Glutamatergic neuron (in vitro differentiated cells): ENCODE results near the gene LRP1B. TPM values are rescaled to one million over a fixed set of nuclear protein-coding genes. Genes with fewer than 3 reads are reported as not detected.

ENCODE experiments used
- DNase-seq: peaks from one replicate; pipeline ENCODE4 v3.0.0; 2022
- H3K27ac Mint-ChIP-seq: one replicate; pipeline ENCODE4 v1.8.0; 2020; ENCODE audit warnings: mild to moderate bottlenecking, mixed read lengths, inconsistent platforms; ENCODE audit not compliant: unreplicated experiment
- H3K27me3 Mint-ChIP-seq: one replicate; pipeline ENCODE4 v1.8.0; 2020; ENCODE audit warnings: mild to moderate bottlenecking, moderate library complexity, mixed read lengths, inconsistent platforms; ENCODE audit not compliant: unreplicated experiment
- H3K36me3 Mint-ChIP-seq: one replicate; pipeline ENCODE4 v1.8.0; 2020; ENCODE audit warnings: mild to moderate bottlenecking, mixed read lengths, inconsistent platforms; ENCODE audit not compliant: unreplicated experiment
- H3K4me1 Mint-ChIP-seq: one replicate; pipeline ENCODE4 v1.8.0; 2020; ENCODE audit warnings: mild to moderate bottlenecking, low read depth, mixed read lengths, inconsistent platforms; ENCODE audit not compliant: unreplicated experiment
- H3K4me3 Mint-ChIP-seq: one replicate; pipeline ENCODE4 v1.8.0; 2020; ENCODE audit warnings: mild to moderate bottlenecking, mixed read lengths, inconsistent platforms; ENCODE audit not compliant: unreplicated experiment
- H3K9me3 Mint-ChIP-seq: one replicate; pipeline ENCODE4 v1.8.0; 2020; ENCODE audit warnings: mild to moderate bottlenecking, moderate library complexity, mixed read lengths, inconsistent platforms; ENCODE audit not compliant: unreplicated experiment
- total RNA-seq: library from RNA; stranded (reverse); fragmentation: NEBNext Ultra II Directional; extraction: Animal tissue kit (Norgen Biotek cat#: 25700); gene quantifications from one replicate; pipeline ENCODE4 v1.2.1, GENCODE V29; 2021; ENCODE audit not compliant: unreplicated experiment
- TF ChIP-seq, protein P1 (sequence below): fragments of 200-600 bp; sonication (generic); IDR thresholded peaks from one replicate; pipeline ENCODE4 v1.5.0; 2021; ENCODE audit not compliant: partially characterized antibody, unreplicated experiment

The LRP1B gene
- total RNA-seq, 1 donor from 2014 or later: 28.7 TPM

DNA sequence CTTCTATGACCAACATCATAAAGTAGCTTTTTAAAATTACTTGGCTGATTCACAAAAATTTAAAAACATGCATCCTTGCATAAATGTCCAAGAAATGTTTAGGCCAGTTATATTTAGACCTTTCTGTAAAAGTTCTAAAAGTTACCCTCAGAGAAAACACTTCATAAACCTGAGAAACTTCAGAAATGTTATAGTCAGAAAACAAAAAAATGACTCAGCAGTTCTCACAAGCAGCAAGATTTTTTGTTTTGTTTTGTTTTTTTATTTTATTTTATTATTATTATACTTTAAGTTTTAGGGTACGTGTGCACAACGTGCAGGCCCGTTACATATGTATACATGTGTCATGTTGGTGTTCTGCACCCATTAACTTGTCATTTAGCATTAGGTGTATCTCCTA lies 648.1 kb downstream of the LRP1B start:
- TF ChIP-seq, protein P1, sequence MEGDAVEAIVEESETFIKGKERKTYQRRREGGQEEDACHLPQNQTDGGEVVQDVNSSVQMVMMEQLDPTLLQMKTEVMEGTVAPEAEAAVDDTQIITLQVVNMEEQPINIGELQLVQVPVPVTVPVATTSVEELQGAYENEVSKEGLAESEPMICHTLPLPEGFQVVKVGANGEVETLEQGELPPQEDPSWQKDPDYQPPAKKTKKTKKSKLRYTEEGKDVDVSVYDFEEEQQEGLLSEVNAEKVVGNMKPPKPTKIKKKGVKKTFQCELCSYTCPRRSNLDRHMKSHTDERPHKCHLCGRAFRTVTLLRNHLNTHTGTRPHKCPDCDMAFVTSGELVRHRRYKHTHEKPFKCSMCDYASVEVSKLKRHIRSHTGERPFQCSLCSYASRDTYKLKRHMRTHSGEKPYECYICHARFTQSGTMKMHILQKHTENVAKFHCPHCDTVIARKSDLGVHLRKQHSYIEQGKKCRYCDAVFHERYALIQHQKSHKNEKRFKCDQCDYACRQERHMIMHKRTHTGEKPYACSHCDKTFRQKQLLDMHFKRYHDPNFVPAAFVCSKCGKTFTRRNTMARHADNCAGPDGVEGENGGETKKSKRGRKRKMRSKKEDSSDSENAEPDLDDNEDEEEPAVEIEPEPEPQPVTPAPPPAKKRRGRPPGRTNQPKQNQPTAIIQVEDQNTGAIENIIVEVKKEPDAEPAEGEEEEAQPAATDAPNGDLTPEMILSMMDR: no peak
- H3K27ac Mint-ChIP-seq: no peak overlapping the region
- no peaks in the 10 kb centered on the region for H3K4me1 Mint-ChIP-seq
- no peaks in the 10 kb centered on the region for H3K36me3 Mint-ChIP-seq
- DNase-seq: no peak
- H3K9me3 Mint-ChIP-seq: no peaks in the 10 kb centered on the region
- H3K4me3 Mint-ChIP-seq: no peak overlapping the region
- H3K27me3 Mint-ChIP-seq: peaks cover 2% of the 10 kb centered on the region

DNA sequence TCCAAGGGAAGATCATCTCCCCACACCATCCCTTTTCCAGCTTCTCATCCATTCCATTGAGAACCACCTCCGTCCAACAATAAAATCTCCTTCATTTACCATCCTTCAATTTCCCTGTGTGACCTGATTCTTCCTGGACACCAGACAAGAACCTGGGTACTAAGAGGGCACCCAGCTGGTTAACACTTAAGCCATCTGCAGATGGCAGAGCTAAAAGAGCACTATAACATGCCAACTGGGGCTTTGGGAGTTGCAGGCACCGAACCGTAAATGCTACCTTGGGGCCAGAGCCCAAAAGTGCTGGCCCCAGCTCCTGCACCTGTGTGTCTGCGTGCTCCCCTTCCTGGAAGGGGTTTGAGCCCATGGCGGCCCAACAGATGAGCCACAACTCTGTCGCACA lies 655.0 kb downstream of the LRP1B start:
- TF ChIP-seq, protein P1: no peak
- H3K4me3 Mint-ChIP-seq: no peak overlapping the region
- no peaks in the 10 kb centered on the region for H3K36me3 Mint-ChIP-seq
- no peaks in the 10 kb centered on the region for H3K9me3 Mint-ChIP-seq
- H3K27me3 Mint-ChIP-seq: no peaks in the 10 kb centered on the region
- no peak overlapping the region for H3K27ac Mint-ChIP-seq
- peaks cover 3% of the 10 kb centered on the region for H3K4me1 Mint-ChIP-seq
- DNase-seq: no peak

DNA sequence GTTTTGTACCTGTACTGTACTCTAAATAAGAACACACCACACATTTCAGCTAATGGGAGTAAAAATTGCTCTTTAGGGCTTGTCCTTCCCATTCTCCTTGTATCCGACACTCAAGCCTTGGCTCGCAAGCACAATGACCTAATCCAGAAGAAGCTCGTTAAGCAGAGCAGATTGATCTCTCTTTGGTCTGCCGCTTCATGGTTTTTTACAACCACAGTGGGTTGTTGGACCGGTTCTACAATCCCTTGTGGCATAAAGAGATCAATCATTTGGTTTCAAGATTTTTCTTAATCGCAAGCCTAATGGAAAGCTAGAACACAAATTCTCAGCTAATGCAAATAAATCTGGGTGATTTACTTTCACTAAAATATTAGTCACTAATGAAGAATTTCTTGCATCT lies 662.1 kb downstream of the LRP1B start:
- H3K9me3 Mint-ChIP-seq: peaks cover 3% of the 10 kb centered on the region
- TF ChIP-seq, protein P1: no peak
- no peaks in the 10 kb centered on the region for H3K36me3 Mint-ChIP-seq
- H3K4me3 Mint-ChIP-seq: no peak overlapping the region
- H3K4me1 Mint-ChIP-seq: peaks cover 11% of the 10 kb centered on the region
- no peaks in the 10 kb centered on the region for H3K27me3 Mint-ChIP-seq
- H3K27ac Mint-ChIP-seq: peak overlapping the region; percentile 82
- DNase-seq: no peak

DNA sequence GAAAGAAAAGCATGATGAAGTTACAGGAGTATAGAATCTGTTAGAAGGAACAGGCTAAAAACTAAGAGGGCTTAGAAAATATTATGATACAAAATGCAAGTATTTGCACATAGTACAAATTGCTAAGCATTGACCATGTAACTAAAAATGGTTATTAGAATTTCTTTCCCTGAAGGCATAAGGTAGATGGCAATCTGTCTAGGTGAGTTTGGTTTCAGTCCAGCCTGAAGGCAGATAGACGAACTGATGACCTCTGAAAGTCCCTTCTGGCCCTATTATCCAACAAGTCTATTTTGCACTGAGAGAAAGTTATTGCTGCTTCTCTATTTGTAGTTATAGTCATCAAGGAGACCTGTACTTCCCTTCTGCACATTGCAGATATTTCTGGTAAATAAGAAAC lies 663.5 kb downstream of the LRP1B start:
- H3K4me3 Mint-ChIP-seq: no peak overlapping the region
- peaks cover 3% of the 10 kb centered on the region for H3K9me3 Mint-ChIP-seq
- no peaks in the 10 kb centered on the region for H3K27me3 Mint-ChIP-seq
- peaks cover 8% of the 10 kb centered on the region for H3K4me1 Mint-ChIP-seq
- DNase-seq: no peak
- TF ChIP-seq, protein P1: no peak
- no peak overlapping the region for H3K27ac Mint-ChIP-seq
- H3K36me3 Mint-ChIP-seq: no peaks in the 10 kb centered on the region

DNA sequence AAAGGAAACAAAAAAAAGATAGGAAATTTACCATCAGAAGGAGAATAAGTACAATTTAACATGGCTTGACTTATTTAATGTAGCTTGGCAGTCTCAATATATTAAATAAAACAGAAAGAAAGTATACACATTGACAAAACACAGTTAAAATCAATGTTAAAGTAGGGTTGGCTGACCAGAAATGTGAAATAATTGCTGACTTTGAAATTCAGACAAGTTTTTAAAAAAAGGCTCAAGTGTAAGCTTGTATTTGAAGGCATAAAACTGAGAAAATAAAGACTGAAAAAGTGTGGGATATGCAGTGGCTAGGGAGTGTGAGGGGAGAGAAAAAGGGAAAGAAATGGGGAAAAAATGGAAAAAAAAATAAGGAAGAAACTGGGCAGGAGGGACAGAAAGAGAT lies 665.8 kb downstream of the LRP1B start:
- Mint-ChIP-seq H3K4me1 (peaks cover 8% of the 10 kb centered on the region), H3K27me3 (no peaks in the 10 kb centered on the region), H3K9me3 (peaks cover 3% of the 10 kb centered on the region), H3K27ac (no peak overlapping the region), H3K36me3 (no peaks in the 10 kb centered on the region), H3K4me3 (no peak overlapping the region)
- TF ChIP-seq, protein P1: no peak
- DNase-seq: no peak
